Measurements from ENCODE around the gene TULP4. TPM values are rescaled to one million over a fixed set of nuclear protein-coding genes. Genes with fewer than 3 reads are reported as not detected.
"Not testable (repeated sequence)": the region's sequence is repeated elsewhere in the genome, so short reads cannot be mapped to it uniquely, and the experiment has no call there.

Gene TULP4
- total RNA-seq, 2 experiments from 2014 or later = 18.4 to 18.5 TPM

DNA sequence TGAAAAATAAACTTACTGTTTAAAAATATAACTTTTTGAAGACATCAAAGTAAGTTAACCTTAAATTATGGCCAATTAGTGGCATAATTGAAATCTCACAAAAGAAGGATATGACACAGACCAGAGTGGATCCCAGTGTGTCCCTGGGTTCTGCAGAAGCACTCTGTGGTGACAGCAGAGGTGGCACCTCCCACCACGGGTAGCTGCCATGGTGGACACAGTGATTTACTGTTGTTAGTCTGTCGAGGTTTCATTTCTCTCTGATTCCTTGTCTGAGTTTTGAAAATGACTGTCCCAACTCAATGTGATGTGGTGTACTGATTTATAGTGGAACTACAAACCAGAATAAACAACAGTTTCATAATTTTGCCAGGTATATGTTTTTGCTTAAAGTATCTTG is 76.5 kb downstream of the TULP4 start:
- peaks cover 9% of the 10 kb centered on the region for H3K9me3 Mint-ChIP-seq
- peaks cover 4% of the 10 kb centered on the region for H3K4me1 Mint-ChIP-seq (ENCODE audit: low read depth)
- H3K36me3 Mint-ChIP-seq (ENCODE audit: low read depth) = peaks cover 8% of the 10 kb centered on the region
- ChIA-PET POLR2A (no interaction called here), CTCF (interaction anchor here (1.2 to 5.0 kb wide), 2 partner anchors 165 to 174 kb away, joined by 3 to 16 read pairs; no protein-coding TSS in a partner anchor)
- no peak for ATAC-seq
- no peak overlapping the region for H3K4me3 Mint-ChIP-seq
- TF ChIP-seq, protein P1, sequence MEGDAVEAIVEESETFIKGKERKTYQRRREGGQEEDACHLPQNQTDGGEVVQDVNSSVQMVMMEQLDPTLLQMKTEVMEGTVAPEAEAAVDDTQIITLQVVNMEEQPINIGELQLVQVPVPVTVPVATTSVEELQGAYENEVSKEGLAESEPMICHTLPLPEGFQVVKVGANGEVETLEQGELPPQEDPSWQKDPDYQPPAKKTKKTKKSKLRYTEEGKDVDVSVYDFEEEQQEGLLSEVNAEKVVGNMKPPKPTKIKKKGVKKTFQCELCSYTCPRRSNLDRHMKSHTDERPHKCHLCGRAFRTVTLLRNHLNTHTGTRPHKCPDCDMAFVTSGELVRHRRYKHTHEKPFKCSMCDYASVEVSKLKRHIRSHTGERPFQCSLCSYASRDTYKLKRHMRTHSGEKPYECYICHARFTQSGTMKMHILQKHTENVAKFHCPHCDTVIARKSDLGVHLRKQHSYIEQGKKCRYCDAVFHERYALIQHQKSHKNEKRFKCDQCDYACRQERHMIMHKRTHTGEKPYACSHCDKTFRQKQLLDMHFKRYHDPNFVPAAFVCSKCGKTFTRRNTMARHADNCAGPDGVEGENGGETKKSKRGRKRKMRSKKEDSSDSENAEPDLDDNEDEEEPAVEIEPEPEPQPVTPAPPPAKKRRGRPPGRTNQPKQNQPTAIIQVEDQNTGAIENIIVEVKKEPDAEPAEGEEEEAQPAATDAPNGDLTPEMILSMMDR (IDR thresholded peaks at IDR 0.05) = no peak
- no peak overlapping the region for H3K27ac Mint-ChIP-seq
- no peak for DNase-seq
- intact Hi-C loops (cut with micrococcal nuclease) = no loop called here
- no peaks in the 10 kb centered on the region for H3K27me3 Mint-ChIP-seq

- CTCF ChIA-PET = interaction anchor here (5.0 kb wide), 1 partner anchor 175 kb away, joined by 16 read pairs; no protein-coding TSS in a partner anchor
- Mint-ChIP-seq H3K36me3 (ENCODE audit: low read depth) (peaks cover 14% of the 10 kb centered on the region), H3K4me3 (no peak overlapping the region), H3K27me3 (no peaks in the 10 kb centered on the region), H3K27ac (no peak overlapping the region), H3K9me3 (peaks cover 10% of the 10 kb centered on the region), H3K4me1 (ENCODE audit: low read depth) (peaks cover 4% of the 10 kb centered on the region)
- TF ChIP-seq, protein P1 (IDR thresholded peaks at IDR 0.05) = no peak
- POLR2A ChIA-PET = no interaction called here
- no peak for DNase-seq
- intact Hi-C loops (cut with micrococcal nuclease) = no loop called here
- no peak for ATAC-seq
These were observed 77.1 kb downstream of the TULP4 start for GRCh38 chr6:158389193-158389919.

DNA sequence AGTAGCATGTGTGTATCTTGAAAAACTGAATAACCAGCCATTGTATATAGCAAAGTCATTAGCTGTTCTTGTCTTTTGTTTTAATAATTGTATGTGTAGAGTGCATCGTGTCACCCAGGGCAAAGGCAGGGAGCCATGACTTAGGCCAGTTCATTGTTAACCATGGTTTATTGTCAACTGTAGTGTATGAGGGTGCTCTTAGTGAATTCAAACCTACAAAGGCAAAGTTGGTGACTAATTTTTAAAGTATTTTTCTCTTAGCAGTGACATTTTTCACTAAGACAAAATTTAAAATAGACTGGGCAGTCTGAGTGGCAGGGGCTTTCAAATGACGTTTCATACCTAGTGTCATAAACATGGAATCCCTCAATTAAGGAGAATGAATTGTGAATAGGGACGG is 79.0 kb downstream of the TULP4 start:
- Mint-ChIP-seq H3K27me3 (no peaks in the 10 kb centered on the region), H3K27ac (no peak overlapping the region), H3K4me3 (no peak overlapping the region), H3K9me3 (peaks cover 10% of the 10 kb centered on the region), H3K36me3 (ENCODE audit: low read depth) (peaks cover 18% of the 10 kb centered on the region), H3K4me1 (ENCODE audit: low read depth) (peaks cover 9% of the 10 kb centered on the region)
- POLR2A ChIA-PET = no interaction called here
- intact Hi-C loops (cut with micrococcal nuclease) = no loop called here
- CTCF ChIA-PET = interaction anchor here (3.2 kb wide), 1 partner anchor 170 kb away, joined by 12 read pairs; no protein-coding TSS in a partner anchor
- TF ChIP-seq, protein P1 (IDR thresholded peaks at IDR 0.05) = no peak
- ATAC-seq (no peak), DNase-seq (no peak)

GRCh38 chr6:158391977-158392376 is 79.7 kb downstream of the TULP4 start:
- CTCF ChIA-PET = interaction anchor here (3.2 kb wide), 1 partner anchor 171 kb away, joined by 12 read pairs; no protein-coding TSS in a partner anchor
- intact Hi-C loops (cut with micrococcal nuclease); H3K27ac Mint-ChIP-seq: not testable (repeated sequence)

DNA sequence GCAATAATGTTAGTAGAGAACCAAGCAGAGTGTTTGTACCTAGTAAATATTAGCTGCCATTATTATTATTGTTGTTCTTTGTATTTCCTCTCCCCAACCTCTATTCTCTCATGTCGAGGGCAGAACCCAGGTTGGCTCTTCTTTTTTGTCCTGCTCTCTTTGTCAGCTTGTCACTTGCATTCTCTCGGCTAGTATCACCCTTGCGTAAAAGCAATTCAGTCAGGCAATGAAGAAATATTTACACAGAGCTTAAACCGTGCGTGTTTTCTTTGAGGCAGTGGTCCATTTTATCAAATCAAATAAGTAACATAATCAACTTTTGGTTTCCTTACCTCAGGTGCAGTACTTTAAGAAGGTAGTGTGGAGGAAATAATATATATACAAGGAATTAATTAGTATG is 83.9 kb downstream of the TULP4 start:
- TF ChIP-seq, protein P1 (IDR thresholded peaks at IDR 0.05) = no peak
- ChIA-PET POLR2A (interaction anchor here (0.6 kb wide), 1 partner anchor 470 kb away, joined by 3 read pairs; no protein-coding TSS in a partner anchor), CTCF (no interaction called here)
- intact Hi-C loops (cut with micrococcal nuclease) = no loop called here
- Mint-ChIP-seq H3K36me3 (ENCODE audit: low read depth) (peaks cover 20% of the 10 kb centered on the region), H3K27me3 (no peaks in the 10 kb centered on the region), H3K27ac (no peak overlapping the region), H3K9me3 (peaks cover 9% of the 10 kb centered on the region), H3K4me3 (no peak overlapping the region), H3K4me1 (ENCODE audit: low read depth) (peaks cover 5% of the 10 kb centered on the region)
- DNase-seq (no peak), ATAC-seq (no peak)

More at GRCh38 chr6:158391977-158392376, 79.7 kb downstream of the TULP4 start:
- ATAC-seq; H3K4me1 Mint-ChIP-seq (ENCODE audit: low read depth); H3K27me3 Mint-ChIP-seq; DNase-seq; H3K4me3 Mint-ChIP-seq: not testable (repeated sequence)
- peaks cover 10% of the 10 kb centered on the region for H3K9me3 Mint-ChIP-seq
- peaks cover 18% of the 10 kb centered on the region for H3K36me3 Mint-ChIP-seq (ENCODE audit: low read depth)
- POLR2A ChIA-PET = interaction anchor here (1.1 kb wide), 1 partner anchor 10 kb away, joined by 5 read pairs; no protein-coding TSS in a partner anchor

All from activated CD8-positive, alpha-beta T cell treated with anti-CD3 and anti-CD28 coated beads for 36 hours (primary cell).